K562 (cell line): Measurements from ENCODE around the gene KLHDC10. TPM values are rescaled to one million over a fixed set of nuclear protein-coding genes. Genes with fewer than 3 reads are reported as not detected.

Experiments
- ATF7 ChIP-seq: fragments of 450-650 bp; IDR thresholded peaks from 2 replicates; pipeline ENCODE4 v1.7.1; 2014; ENCODE audit warnings: mild to moderate bottlenecking, moderate library complexity
- CXXC5 ChIP-seq: fragments of 250-450 bp; sonication (Bioruptor Pico); IDR thresholded peaks from 2 replicates; pipeline ENCODE4 v1.8.0; 2022; ENCODE audit warnings: inconsistent platforms, mild to moderate bottlenecking, moderate library complexity
- FOXP1 ChIP-seq: sonication (generic); formaldehyde crosslinking; IDR thresholded peaks from 2 replicates; pipeline ENCODE4 v1.8.0; 2022; ENCODE audit warnings: mild to moderate bottlenecking, missing genetic modification reagents
- HNRNPL ChIP-seq: fragments of 200-400 bp; formaldehyde crosslinking; IDR thresholded peaks from 2 replicates; pipeline ENCODE4 v1.6.1; 2017; ENCODE audit warnings: low read depth, mild to moderate bottlenecking, low read length
- LEF1 ChIP-seq: fragments of 450-650 bp; IDR thresholded peaks from 2 replicates; pipeline ENCODE4 v1.6.1; 2016; ENCODE audit warnings: mild to moderate bottlenecking
- NFYB ChIP-seq: IDR thresholded peaks from 2 replicates; pipeline ENCODE4 v1.6.1; 2011; ENCODE audit warnings: mild to moderate bottlenecking, moderate library complexity; ENCODE audit not compliant: insufficient read length; ENCODE audit errors: extremely low read depth
- polyA plus RNA-seq, 8 experiments: library from polyadenylated mRNA; depleted of rRNA in 4 of 8; stranded (reverse) in 5 of 8; unstranded in 3 of 8; fragments of >200 nt; fragmentation: Nextera tagmentation in 2 of 8; fragmentation: Illumina TruSeq in 1 of 8; extraction: Ambion mirVana in 2 of 8; extraction: Trizol in 1 of 8; gene quantifications; 2 replicates each; pipeline versions ENCODE4 v1.2.1 to v1.2.3, GENCODE V29; 2011 to 2014; ENCODE audit warnings: inconsistent platforms in 1 of 8, missing spikeins in 1 of 8
- total RNA-seq, 7 experiments: library from RNA; depleted of rRNA in 6 of 7; stranded (reverse); fragments of >200 nt in 6 of 7; fragmentation: Illumina TruSeq in 2 of 7; extraction: Trizol in 2 of 7; gene quantifications; 2 replicates each; pipeline versions ENCODE4 v1.2.1 to v1.2.3, GENCODE V29; 2011 to 2021; ENCODE audit warnings: low replicate concordance in 1 of 7
- TF ChIP-seq, protein P1 (sequence below): sonication (generic); formaldehyde crosslinking; IDR thresholded peaks from 2 replicates; pipeline ENCODE4 v1.9.0; 2022; ENCODE audit warnings: mild to moderate bottlenecking, missing genetic modification reagents
- TF ChIP-seq, protein P2 (sequence below), 2 experiments: fragments of 450-650 bp; IDR thresholded peaks; 2 replicates each; pipeline ENCODE4 v1.6.1; 2018; ENCODE audit warnings: mild to moderate bottlenecking in 2 of 2, low read depth in 1 of 2; ENCODE audit not compliant: partially characterized antibody in 2 of 2
- TF ChIP-seq, protein P3 (sequence below): fragments of 450-650 bp; formaldehyde crosslinking; conservative IDR thresholded peaks from 2 replicates; pipeline ENCODE4 v1.4.0; 2022; ENCODE audit warnings: mild to moderate bottlenecking, missing genetic modification characterization
- TF ChIP-seq, protein P4 (sequence below): fragments of 250-450 bp; sonication (Bioruptor Pico); IDR thresholded peaks from 2 replicates; pipeline ENCODE4 v1.5.0; 2020; ENCODE audit warnings: mild to moderate bottlenecking, borderline replicate concordance
- TF ChIP-seq, protein P5 (sequence below): fragments of 150-350 bp; IDR thresholded peaks from 2 replicates; pipeline ENCODE4 v1.6.1; 2014; ENCODE audit warnings: low read depth, mild to moderate bottlenecking, low read length, borderline replicate concordance

KLHDC10 gene
- total and polyA plus RNA-seq, 9 of the 15 experiments (the other 6 are each of a cell fraction or from before 2014, with no cell fraction given), result 9.8 to 80.5 (median 31.4) TPM

DNA sequence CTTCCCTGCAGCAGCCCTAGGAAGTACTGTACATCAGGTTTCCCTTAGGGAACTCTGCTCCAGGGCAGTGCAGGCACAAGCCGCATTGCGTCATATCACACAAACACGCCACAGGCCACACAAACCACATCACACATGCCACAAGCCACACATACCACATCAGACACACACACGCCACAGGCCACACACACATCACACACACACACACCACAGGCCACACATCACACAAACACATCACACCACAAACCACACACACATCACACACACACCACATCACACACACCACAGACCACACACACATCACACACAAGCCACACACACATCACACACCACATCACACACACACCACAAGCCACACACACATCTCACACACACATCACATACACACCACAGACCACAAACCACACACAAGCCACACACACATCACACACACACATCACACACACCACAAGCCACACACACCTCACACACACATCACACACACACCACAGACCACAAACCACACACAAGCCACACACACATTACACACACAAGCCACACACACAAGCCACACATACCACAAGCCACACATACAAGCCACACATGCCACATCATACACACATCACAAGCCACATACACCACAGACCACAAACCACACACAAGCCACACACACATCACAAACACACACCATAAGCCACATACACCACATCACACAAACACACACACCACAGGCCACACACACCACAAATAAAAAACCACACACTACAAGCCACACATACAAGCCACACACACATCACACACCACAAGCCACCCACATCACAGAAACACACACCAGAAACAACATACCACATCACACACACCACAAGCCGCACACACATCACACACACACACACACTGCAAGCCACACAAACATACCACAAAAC, 81.5 kb downstream of the KLHDC10 start (continued):
- TF ChIP-seq, protein P1, sequence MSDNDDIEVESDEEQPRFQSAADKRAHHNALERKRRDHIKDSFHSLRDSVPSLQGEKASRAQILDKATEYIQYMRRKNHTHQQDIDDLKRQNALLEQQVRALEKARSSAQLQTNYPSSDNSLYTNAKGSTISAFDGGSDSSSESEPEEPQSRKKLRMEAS, result peak; percentile 59; the same call in 1 of the 2 replicates
- TF ChIP-seq, protein P2, sequence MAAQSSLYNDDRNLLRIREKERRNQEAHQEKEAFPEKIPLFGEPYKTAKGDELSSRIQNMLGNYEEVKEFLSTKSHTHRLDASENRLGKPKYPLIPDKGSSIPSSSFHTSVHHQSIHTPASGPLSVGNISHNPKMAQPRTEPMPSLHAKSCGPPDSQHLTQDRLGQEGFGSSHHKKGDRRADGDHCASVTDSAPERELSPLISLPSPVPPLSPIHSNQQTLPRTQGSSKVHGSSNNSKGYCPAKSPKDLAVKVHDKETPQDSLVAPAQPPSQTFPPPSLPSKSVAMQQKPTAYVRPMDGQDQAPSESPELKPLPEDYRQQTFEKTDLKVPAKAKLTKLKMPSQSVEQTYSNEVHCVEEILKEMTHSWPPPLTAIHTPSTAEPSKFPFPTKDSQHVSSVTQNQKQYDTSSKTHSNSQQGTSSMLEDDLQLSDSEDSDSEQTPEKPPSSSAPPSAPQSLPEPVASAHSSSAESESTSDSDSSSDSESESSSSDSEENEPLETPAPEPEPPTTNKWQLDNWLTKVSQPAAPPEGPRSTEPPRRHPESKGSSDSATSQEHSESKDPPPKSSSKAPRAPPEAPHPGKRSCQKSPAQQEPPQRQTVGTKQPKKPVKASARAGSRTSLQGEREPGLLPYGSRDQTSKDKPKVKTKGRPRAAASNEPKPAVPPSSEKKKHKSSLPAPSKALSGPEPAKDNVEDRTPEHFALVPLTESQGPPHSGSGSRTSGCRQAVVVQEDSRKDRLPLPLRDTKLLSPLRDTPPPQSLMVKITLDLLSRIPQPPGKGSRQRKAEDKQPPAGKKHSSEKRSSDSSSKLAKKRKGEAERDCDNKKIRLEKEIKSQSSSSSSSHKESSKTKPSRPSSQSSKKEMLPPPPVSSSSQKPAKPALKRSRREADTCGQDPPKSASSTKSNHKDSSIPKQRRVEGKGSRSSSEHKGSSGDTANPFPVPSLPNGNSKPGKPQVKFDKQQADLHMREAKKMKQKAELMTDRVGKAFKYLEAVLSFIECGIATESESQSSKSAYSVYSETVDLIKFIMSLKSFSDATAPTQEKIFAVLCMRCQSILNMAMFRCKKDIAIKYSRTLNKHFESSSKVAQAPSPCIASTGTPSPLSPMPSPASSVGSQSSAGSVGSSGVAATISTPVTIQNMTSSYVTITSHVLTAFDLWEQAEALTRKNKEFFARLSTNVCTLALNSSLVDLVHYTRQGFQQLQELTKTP (IDR thresholded peaks at IDR 0.05; ENCODE audit: low read depth in 1 of 2, partially characterized antibody in 2 of 2), result no peak
- TF ChIP-seq, protein P3, sequence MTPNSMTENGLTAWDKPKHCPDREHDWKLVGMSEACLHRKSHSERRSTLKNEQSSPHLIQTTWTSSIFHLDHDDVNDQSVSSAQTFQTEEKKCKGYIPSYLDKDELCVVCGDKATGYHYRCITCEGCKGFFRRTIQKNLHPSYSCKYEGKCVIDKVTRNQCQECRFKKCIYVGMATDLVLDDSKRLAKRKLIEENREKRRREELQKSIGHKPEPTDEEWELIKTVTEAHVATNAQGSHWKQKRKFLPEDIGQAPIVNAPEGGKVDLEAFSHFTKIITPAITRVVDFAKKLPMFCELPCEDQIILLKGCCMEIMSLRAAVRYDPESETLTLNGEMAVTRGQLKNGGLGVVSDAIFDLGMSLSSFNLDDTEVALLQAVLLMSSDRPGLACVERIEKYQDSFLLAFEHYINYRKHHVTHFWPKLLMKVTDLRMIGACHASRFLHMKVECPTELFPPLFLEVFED (CRISPR knock-in tag), result peak; percentile 88
- no peak for TF ChIP-seq ATF7
- peak; percentile 83 for TF ChIP-seq FOXP1
- TF ChIP-seq, protein P4, sequence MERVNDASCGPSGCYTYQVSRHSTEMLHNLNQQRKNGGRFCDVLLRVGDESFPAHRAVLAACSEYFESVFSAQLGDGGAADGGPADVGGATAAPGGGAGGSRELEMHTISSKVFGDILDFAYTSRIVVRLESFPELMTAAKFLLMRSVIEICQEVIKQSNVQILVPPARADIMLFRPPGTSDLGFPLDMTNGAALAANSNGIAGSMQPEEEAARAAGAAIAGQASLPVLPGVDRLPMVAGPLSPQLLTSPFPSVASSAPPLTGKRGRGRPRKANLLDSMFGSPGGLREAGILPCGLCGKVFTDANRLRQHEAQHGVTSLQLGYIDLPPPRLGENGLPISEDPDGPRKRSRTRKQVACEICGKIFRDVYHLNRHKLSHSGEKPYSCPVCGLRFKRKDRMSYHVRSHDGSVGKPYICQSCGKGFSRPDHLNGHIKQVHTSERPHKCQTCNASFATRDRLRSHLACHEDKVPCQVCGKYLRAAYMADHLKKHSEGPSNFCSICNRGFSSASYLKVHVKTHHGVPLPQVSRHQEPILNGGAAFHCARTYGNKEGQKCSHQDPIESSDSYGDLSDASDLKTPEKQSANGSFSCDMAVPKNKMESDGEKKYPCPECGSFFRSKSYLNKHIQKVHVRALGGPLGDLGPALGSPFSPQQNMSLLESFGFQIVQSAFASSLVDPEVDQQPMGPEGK (CRISPR knock-in tag), result no peak
- no peak for TF ChIP-seq NFYB
- TF ChIP-seq LEF1, result no peak
- TF ChIP-seq HNRNPL, result no peak
- no peak for TF ChIP-seq CXXC5
- TF ChIP-seq, protein P5, sequence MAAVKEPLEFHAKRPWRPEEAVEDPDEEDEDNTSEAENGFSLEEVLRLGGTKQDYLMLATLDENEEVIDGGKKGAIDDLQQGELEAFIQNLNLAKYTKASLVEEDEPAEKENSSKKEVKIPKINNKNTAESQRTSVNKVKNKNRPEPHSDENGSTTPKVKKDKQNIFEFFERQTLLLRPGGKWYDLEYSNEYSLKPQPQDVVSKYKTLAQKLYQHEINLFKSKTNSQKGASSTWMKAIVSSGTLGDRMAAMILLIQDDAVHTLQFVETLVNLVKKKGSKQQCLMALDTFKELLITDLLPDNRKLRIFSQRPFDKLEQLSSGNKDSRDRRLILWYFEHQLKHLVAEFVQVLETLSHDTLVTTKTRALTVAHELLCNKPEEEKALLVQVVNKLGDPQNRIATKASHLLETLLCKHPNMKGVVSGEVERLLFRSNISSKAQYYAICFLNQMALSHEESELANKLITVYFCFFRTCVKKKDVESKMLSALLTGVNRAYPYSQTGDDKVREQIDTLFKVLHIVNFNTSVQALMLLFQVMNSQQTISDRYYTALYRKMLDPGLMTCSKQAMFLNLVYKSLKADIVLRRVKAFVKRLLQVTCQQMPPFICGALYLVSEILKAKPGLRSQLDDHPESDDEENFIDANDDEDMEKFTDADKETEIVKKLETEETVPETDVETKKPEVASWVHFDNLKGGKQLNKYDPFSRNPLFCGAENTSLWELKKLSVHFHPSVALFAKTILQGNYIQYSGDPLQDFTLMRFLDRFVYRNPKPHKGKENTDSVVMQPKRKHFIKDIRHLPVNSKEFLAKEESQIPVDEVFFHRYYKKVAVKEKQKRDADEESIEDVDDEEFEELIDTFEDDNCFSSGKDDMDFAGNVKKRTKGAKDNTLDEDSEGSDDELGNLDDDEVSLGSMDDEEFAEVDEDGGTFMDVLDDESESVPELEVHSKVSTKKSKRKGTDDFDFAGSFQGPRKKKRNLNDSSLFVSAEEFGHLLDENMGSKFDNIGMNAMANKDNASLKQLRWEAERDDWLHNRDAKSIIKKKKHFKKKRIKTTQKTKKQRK, result no peak
